ENCODE data around the gene MRPS34.
A peak's percentile ranks its signal among the peaks of the same experiment; 100 is the strongest.

MRPS34 gene

GRCh38 chr16:1771188-1771863 lies 1.6 kb downstream of the MRPS34 start, which contains the start of gene NME3:
NME3 (minus strand) TSS chr16:1771543; CDS start chr16:1771534, 9 bp downstream.
- DNase-seq (ENCODE audit: low read depth in 1 of 2, low spot score in 1 of 2), result peak; percentile 61 to 68

- peak in 1 of 2 donors; percentile 42 for DNase-seq (ENCODE audit: low read depth in 1 of 2, low spot score in 1 of 2)
These were observed 2.4 kb downstream of the MRPS34 start for GRCh38 chr16:1770328-1771187.

DNA sequence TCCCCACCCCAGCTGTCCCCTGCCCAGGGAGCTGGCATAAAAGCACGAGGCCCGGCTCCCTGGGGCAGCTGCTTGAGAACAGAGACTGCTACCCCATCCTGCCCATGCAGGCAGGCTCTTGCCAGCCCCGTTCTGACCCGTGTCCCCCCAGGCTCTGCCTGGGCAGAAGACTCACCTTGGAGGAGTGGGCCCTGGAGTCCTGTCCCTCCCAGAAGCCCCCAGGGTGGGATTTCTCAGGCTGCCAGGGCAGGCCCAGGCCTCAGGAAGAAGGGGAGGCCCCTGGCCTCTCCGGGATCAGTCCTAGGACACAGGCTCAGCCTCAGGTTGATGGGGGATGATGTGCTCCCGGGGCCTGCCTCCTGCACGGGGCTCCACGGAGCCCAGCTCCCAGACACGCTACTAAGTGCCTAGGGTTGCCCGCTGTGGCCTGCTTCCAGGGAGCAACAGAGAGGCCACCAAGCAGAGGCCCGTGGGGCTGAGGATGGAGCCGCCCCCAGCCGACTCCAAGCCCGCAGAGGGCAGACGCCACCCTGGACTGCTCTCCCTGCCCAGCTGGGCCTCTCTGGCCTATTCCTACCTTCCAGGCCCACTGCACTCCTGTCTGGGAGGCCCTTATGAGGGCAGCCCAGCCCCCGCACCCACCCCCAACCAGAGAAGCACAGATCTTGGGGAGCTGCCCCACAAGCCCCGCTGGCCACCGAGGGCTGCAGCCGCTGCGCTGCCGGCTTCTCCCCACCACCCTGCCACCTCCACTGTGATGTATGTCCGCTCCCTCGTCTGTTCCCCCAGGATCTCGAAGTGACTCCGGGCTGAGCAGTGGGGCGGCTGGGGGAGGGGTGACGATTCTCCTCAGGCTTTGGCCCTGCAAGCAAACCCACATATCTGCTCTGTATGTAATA lies 3.3 kb downstream of the MRPS34 start:
- DNase-seq (ENCODE audit: low read depth in 1 of 2, low spot score in 1 of 2), result no peak

- DNase-seq (ENCODE audit: low read depth in 1 of 2, low spot score in 1 of 2), result no peak
These were observed 4.0 kb downstream of the MRPS34 start for GRCh38 chr16:1768767-1769401.

DNA sequence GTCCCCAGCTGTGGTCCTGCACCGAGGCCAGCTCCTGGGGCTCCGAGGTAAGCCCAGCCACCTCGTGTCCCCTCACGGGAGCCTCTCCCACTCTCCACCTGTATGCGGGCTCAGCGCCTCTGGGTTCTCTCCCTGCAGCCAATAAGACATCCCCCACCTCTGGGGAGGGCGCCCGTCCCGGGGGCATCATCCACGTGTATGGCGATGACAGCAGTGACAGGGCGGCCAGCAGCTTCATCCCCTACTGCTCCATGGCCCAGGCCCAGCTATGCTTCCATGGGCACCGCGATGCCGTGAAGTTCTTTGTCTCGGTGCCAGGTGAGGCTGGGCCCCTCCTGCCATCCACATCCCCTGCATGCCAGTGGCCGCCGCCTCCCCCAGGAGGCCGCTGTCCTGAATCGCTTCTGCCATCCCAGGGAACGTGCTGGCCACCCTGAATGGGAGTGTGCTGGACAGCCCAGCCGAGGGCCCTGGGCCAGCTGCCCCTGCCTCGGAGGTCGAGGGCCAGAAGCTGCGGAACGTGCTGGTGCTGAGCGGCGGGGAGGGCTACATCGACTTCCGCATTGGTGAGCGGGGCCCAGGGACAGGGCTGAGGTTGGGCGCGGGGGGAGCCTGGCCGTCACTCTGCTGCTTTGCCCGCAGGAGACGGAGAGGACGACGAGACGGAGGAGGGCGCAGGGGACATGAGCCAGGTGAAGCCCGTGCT lies 4.7 kb downstream of the MRPS34 start:
- no peak for DNase-seq (ENCODE audit: low read depth in 1 of 2, low spot score in 1 of 2)

DNA sequence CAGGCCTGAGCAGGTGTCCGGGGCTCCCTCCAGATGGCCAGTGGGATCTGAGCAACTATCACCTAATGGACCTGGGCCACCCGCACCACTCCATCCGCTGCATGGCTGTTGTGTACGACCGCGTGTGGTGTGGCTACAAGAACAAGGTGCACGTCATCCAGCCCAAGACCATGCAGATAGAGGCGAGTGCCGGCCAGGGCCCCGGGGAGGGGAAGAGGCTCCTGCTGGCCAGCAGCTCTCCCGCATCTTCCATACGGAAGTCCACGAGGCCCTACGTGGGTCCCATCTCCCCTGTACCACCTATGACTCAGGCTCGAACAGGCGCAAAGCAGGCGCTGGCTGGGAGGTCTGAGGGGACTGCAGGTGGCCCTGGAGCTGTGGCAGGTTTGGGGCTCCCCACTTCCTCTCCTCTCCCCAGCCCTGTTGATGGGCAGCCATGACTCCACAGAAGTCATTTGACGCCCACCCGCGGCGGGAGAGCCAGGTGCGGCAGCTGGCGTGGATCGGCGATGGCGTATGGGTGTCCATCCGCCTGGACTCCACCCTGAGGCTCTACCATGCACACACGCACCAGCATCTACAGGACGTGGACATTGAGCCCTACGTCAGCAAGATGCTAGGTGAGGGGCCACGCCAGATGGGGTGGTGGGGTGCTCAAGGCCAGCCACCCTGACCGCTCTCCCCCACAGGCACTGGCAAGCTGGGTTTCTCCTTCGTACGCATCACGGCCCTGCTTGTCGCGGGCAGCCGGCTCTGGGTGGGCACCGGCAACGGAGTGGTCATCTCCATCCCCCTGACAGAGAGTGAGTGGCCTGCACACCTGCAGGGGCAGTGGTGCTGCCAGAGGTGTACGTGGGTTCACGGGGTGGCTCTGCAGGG lies 5.6 kb downstream of the MRPS34 start:
- no peak for DNase-seq (ENCODE audit: low read depth in 1 of 2, low spot score in 1 of 2)

- no peak for DNase-seq (ENCODE audit: low read depth in 1 of 2, low spot score in 1 of 2)
These were observed 6.2 kb downstream of the MRPS34 start for GRCh38 chr16:1766701-1767100.

- no peak for DNase-seq (ENCODE audit: low read depth in 1 of 2, low spot score in 1 of 2)
These were observed 6.7 kb downstream of the MRPS34 start for GRCh38 chr16:1766231-1766630.

- DNase-seq (ENCODE audit: low read depth in 1 of 2, low spot score in 1 of 2), result no peak
These were observed 7.1 kb downstream of the MRPS34 start for GRCh38 chr16:1765826-1766225.

GRCh38 chr16:1764971-1765370 lies 8.0 kb downstream of the MRPS34 start:
- DNase-seq (ENCODE audit: low read depth in 1 of 2, low spot score in 1 of 2), result no peak

DNA sequence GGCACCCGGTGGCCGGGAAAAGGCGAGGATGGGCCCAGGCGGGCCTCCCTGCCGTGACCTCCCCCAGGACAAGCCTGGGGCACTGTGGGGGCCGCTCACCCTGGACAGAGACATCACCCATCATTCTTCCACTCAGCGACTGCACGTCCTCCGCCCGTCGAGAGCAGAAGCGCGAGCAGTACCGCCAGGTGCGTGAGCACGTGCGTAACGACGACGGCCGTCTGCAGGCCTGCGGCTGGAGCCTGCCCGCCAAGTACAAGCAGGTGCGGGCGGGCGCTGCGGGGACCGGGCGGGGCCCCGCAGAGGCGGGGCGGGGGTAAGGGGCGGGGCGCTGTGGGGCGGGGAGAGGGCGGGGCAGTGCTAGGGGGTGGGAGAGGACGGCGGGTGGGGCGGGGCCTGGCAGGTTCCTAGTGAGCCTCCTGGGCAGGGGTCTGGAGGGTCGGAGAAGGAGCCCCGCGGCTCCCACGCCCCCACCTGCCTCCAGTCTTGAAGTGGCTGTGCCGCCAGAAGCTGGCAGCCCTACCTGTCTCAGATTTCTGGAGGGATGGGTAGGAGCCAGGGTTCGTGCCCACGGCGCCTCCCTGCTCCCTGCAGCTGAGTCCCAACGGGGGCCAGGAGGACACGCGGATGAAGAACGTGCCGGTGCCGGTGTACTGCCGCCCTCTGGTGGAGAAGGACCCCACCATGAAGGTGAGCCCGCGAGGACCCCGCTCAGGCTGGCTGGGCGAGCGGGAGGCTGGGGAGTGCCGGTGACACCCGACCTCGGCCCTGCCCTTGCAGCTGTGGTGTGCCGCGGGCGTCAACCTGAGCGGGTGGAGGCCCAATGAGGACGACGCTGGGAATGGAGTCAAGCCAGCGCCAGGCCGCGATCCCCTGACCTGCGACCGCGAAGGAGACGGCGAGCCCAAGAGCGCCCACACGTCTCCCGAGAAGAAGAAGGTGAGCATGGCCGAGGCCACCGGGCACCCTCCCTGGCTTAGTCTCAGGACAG lies 9.1 kb downstream of the MRPS34 start:
- no peak for DNase-seq (ENCODE audit: low read depth in 1 of 2, low spot score in 1 of 2)

DNA sequence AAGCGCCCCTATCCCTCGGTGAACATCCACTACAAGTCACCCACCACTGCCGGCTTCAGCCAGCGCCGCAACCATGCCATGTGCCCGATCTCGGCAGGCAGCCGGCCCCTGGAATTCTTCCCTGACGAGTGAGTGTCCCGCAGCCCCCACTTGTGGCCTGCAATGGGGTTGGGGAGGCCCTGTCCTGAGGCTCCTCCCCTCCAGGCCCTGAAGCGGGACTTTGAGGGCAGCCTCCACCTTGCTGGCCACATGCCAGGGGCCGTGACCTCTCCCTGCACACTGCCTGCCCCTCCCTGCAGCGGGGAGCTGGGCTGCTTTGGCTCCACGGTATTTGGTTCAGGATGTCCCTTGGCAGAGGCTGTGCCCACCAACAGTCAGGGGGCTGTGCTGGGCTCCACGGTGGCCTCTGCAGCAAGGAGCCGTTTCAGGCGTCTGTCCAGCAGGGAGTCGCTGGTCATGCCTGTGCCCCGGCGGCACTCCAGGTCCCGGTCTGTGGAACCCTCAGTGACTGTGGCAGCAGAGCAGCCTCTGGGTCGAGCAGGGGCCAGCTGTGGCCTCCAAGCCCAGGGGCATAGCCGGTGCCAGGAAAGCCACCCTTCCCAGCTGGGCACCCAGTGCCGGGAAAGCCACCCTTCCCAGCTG lies 9.9 kb downstream of the MRPS34 start:
- no peak for DNase-seq (ENCODE audit: low read depth in 1 of 2, low spot score in 1 of 2)

- DNase-seq (ENCODE audit: low read depth in 1 of 2, low spot score in 1 of 2), result no peak
These were observed 10.6 kb downstream of the MRPS34 start for GRCh38 chr16:1762196-1762878.

DNA sequence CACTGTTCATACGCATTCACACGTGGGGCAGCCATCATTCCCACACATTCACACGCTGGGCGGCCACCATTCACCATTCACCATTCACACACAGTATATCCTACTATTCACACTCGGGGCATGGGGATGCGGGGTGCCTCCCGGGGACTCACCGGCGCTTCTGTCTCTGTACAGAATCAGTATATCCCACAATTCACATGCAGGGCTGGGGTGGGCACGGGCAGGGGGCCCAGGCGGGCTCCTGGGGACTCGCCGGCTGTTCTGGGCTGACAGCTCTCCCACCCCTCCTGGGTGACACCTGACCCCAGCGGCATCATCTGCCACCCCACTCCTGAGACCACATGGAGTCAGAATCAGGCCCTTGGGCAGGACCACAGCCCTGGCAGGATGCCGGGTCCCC lies 11.2 kb downstream of the MRPS34 start:
- DNase-seq (ENCODE audit: low read depth in 1 of 2, low spot score in 1 of 2), result no peak

GRCh38 chr16:1760911-1761310 lies 12.0 kb downstream of the MRPS34 start:
- DNase-seq (ENCODE audit: low read depth in 1 of 2, low spot score in 1 of 2), result no peak

- no peak for DNase-seq (ENCODE audit: low read depth in 1 of 2, low spot score in 1 of 2)
These were observed 13.4 kb downstream of the MRPS34 start for GRCh38 chr16:1759511-1759910.

- no peak for DNase-seq (ENCODE audit: low read depth in 1 of 2, low spot score in 1 of 2)
These were observed 14.0 kb downstream of the MRPS34 start for GRCh38 chr16:1758923-1759322.

Measured in activated T-helper 1 cell treated with anti-CD3 and anti-CD28 coated beads, Interleukin-2, amount 50 U/mL, for 16 hours (primary cell).